ENCODE results near the gene LILRB4.
A peak's percentile ranks its signal among the peaks of the same experiment; 100 is the strongest.
"Not testable (repeated sequence)": the region's sequence is repeated elsewhere in the genome, so short reads cannot be mapped to it uniquely, and the experiment has no call there.

LILRB4 gene

DNA sequence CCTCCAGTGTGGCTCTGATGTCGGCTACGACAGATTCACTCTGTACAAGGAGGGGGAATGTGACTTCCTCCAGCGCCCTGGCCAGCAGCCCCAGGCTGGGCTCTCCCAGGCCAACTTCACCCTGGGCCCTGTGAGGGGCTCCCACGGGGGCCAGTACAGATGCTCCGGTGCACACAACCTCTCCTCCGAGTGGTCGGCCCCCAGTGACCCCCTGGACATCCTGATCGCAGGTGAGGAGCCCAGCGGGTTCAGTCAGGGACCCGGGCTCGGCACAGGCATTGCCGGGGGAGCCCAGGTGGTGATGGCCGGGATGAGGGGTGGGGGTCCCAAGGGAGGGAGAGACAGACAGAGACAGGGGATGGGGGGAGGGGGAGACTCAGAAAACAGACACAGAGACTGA is 34.9 kb downstream of the LILRB4 start:
- not testable (repeated sequence) for DNase-seq

DNA sequence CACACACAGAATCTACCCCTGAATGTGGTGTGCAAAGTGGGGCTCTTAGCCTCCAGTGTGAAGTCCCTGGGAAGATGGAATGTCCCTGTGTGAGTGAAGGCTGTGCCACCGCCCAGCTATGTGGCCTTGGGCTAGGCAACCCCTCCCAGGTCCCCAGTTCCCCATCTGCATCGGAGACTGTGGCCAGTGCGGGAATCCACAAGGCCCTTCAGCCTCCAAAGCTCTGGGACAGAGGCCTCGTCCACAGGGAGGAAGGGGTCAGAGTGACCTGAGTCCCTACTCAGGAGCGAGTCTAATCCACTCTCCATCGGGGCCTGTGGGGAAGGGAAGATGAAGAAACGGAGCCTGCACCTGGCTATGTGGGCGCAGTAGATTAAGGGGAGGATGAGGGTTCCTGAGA is 42.1 kb downstream of the LILRB4 start:
- no peak for DNase-seq

DNA sequence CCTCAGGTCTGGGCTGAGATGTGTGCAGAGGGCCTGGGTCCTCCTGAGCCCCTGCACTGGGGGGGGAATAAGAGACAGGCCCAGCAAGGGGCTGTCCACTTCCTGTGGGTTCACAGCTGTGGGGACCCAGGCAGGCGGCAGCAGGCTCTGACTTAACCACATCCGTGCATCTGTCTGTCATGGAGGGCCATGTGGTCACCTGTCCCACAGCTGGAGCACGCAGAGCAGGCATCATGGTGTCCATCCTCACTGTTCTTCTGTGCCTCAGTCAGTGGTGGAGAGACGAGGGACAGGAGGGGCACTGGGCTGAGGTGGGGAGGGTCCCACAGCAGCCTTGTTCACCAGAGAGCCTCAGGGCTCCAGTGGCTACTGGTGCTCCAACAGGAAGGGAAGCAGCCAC is 45.2 kb downstream of the LILRB4 start:
- no peak for DNase-seq

DNA sequence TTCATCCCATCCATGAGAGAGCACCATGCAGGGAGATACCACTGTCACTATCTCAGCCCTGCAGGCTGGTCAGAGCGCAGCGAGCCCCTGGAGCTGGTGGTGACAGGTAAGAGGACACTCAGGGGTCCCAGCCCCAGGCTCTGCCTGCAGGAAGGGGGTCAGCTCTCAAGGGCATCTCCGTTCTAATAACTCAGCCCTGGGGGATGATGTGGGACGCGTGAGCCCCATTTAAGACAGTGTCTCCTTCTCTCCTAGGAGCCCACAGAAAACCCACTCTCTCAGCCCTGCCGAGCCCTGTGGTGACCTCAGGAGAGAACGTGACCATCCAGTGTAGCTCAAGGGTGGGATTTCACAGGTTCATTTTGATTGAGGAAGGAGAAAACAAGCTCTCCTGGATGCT is 46.0 kb downstream of the LILRB4 start:
- DNase-seq: peak; percentile 34

DNA sequence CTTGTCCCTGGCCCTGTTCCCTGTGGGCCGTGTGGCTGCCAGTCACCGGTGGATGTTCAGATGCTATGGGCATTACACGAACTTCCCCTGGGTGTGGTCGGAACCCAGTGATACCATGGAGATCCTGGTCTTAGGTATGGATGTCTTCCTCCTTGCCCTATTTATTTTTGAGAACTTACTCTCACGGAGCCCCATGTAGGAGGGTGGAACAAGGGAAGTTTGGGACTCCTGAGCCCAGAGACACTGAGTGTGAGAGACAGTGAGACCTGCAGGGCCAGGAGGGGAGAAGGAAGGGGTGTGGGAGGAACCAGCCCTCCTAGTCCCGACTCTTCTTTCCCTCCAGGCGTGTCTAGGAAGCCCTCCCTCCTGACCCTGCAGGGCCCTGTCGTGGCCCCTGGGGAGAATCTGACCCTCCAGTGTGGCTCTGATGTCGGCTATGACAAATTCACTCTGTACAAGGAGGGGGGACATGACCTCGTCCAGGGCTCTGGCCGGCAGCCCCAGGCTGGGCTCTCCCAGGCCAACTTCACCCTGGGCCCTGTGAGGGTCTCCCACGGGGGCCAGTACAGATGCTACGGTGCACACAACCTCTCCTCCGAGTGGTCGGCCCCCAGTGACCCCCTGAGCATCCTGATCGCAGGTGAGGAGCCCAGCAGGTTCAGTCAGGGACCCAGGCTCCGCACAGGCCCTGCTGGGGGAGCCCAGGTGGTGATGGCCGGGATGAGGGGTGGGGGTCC is 46.6 kb downstream of the LILRB4 start:
- DNase-seq: no peak

DNA sequence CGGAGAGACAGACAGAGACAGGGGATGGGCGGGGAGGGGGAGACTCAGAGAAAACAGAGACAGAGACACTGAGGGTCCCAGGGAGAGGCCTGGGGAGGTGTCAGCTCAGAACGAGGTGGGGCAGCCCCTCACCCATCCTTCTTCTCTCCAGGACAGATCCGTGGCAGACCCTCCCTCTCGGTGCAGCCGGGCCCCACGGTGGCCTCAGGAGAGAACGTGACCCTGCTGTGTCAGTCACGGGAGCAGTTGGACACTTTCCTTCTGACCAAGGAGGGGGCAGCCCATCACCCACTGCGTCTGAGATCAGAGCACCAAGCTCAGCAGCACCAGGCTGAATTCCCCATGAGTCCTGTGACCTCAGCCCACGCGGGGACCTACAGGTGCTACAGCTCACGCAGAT is 47.2 kb downstream of the LILRB4 start:
- not testable (repeated sequence) for DNase-seq

All from NCI-H510A treated with DMSO at 0.1 percent for 48 hours (cell line).